ENCODE measurements around the gene SOBP.

The SOBP gene

DNA sequence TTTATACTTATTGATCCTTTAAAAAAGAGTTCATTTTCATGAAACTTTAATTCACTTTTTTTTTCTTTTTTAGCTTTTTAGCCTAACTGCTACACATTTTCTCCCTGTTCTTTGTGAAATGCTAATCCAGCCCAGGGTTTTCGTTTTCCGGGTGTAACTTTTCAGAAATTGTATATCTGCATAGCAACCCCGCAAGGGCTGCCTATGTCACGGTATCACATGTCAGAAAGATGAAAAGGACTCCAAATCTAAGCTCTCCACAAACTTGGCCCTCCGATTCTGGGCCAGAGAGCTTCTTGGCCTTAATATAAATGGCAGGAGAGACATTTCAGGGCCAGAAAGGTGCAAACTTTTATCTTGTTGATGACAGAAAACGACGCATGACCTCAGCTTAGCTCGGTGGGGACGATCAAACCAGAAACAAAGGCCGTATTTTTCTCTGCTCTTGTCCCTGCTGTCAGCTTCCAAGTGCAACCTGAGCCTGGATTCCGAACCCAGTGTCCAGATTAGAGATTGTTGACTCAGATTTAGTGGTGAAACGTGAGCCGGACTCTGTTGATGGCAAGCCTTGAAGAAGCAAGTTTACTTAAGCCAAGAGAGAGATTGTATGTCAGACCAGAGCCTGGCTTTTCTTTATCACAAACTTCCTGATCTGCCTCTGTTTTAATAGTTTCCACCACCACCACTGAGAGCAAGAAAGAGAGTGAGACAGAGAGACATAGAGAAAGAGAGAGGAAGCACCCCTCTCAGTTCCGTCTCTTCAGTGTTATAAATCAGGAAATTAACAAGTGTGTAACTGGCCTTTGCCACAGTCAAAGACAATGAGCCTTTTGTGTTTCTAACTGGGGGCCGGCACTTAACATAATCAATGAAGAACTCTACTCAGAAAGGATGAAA is 176.4 kb downstream of the SOBP start:
- POLR2A ChIA-PET: interaction anchor here (0.6 to 1.7 kb wide), 6 partner anchors 8 to 292 kb away, joined by 3 to 11 read pairs (median 3); partner anchors contain the start of genes PDSS2, SEC63 and SOBP
- Histone ChIP-seq H3K9me3 (ENCODE audit: control insufficient read depth, insufficient read depth, low read depth, low read length) (no peaks in the 10 kb centered on the region), H3K36me3 (ENCODE audit: control insufficient read depth in 2 of 2, insufficient read depth in 1 of 2, low read length in 2 of 2) (no peaks in the 10 kb centered on the region), H3K27ac (ENCODE audit: extremely low read depth, low read depth, low read length) (peak overlapping the region; percentile 94), H3K4me1 (ENCODE audit: control insufficient read depth, insufficient read depth, low read length) (peaks cover 35% of the 10 kb centered on the region), H3K4me3 (ENCODE audit: low read depth, low read length) (no peak overlapping the region)
- CTCF ChIA-PET: interaction anchor here (0.6 to 2.1 kb wide), 9 partner anchors 8 to 1217 kb away, joined by 3 to 14 read pairs (median 5); no protein-coding TSS in a partner anchor
- TF ChIP-seq ZNF366 (tag by site-specific recombination; conservative IDR thresholded peaks at IDR 0.05): peak; percentile 78
- 0 out of 2 replicates have a peak, but pooled peaks have one; percentile 15 for TF ChIP-seq ZNF391 (tag by site-specific recombination; IDR thresholded peaks at IDR 0.05; ENCODE audit: borderline replicate concordance, low read depth)
- peak; percentile 87 for TF ChIP-seq ZBTB17 (tag by site-specific recombination; IDR thresholded peaks at IDR 0.05)
- TF ChIP-seq ZNF521 (tag by site-specific recombination; IDR thresholded peaks at IDR 0.05): no peak
- TF ChIP-seq ZNF660 (tag by site-specific recombination; IDR thresholded peaks at IDR 0.05): peak; percentile 56; the same call in 1 of the 2 replicates
- TF ChIP-seq ZNF600 (tag by site-specific recombination; IDR thresholded peaks at IDR 0.05): peak; percentile 96
- TF ChIP-seq TCF7L2 (IDR thresholded peaks at IDR 0.05; ENCODE audit: borderline replicate concordance, low read depth, low read length): peak; percentile 76; the same call in 1 of the 2 replicates
- TF ChIP-seq, protein P1, sequence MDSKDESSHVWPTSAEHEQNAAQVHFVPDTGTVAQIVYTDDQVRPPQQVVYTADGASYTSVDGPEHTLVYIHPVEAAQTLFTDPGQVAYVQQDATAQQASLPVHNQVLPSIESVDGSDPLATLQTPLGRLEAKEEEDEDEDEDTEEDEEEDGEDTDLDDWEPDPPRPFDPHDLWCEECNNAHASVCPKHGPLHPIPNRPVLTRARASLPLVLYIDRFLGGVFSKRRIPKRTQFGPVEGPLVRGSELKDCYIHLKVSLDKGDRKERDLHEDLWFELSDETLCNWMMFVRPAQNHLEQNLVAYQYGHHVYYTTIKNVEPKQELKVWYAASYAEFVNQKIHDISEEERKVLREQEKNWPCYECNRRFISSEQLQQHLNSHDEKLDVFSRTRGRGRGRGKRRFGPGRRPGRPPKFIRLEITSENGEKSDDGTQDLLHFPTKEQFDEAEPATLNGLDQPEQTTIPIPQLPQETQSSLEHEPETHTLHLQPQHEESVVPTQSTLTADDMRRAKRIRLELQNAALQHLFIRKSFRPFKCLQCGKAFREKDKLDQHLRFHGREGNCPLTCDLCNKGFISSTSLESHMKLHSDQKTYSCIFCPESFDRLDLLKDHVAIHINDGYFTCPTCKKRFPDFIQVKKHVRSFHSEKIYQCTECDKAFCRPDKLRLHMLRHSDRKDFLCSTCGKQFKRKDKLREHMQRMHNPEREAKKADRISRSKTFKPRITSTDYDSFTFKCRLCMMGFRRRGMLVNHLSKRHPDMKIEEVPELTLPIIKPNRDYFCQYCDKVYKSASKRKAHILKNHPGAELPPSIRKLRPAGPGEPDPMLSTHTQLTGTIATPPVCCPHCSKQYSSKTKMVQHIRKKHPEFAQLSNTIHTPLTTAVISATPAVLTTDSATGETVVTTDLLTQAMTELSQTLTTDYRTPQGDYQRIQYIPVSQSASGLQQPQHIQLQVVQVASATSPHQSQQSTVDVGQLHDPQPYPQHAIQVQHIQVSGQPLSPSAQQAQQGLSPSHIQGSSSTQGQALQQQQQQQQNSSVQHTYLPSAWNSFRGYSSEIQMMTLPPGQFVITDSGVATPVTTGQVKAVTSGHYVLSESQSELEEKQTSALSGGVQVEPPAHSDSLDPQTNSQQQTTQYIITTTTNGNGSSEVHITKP (tag by site-specific recombination; IDR thresholded peaks at IDR 0.05): peak; percentile 42; the same call in 1 of the 2 replicates
- peak; percentile 83 for TF ChIP-seq ZNF629 (tag by site-specific recombination; IDR thresholded peaks at IDR 0.05)
- no peak for TF ChIP-seq ZNF133 (tag by site-specific recombination; IDR thresholded peaks at IDR 0.05)
- no peak for TF ChIP-seq ZNF354C (tag by site-specific recombination; IDR thresholded peaks at IDR 0.05; ENCODE audit: borderline replicate concordance, low read depth)
- TF ChIP-seq ZNF580 (tag by site-specific recombination; IDR thresholded peaks at IDR 0.05): 0 out of 2 replicates have a peak, but pooled peaks have one; percentile 26
- TF ChIP-seq, protein P2, sequence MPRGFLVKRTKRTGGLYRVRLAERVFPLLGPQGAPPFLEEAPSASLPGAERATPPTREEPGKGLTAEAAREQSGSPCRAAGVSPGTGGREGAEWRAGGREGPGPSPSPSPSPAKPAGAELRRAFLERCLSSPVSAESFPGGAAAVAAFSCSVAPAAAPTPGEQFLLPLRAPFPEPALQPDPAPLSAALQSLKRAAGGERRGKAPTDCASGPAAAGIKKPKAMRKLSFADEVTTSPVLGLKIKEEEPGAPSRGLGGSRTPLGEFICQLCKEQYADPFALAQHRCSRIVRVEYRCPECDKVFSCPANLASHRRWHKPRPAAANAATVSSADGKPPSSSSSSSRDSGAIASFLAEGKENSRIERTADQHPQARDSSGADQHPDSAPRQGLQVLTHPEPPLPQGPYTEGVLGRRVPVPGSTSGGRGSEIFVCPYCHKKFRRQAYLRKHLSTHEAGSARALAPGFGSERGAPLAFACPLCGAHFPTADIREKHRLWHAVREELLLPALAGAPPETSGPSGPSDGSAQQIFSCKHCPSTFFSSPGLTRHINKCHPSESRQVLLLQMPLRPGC (tag by site-specific recombination; IDR thresholded peaks at IDR 0.05): peak; percentile 78
- TF ChIP-seq ZEB2 (tag by site-specific recombination; IDR thresholded peaks at IDR 0.05): peak; percentile 90
- peak; percentile 95 for TF ChIP-seq OSR2 (tag by site-specific recombination; IDR thresholded peaks at IDR 0.05)
- TF ChIP-seq, protein P3, sequence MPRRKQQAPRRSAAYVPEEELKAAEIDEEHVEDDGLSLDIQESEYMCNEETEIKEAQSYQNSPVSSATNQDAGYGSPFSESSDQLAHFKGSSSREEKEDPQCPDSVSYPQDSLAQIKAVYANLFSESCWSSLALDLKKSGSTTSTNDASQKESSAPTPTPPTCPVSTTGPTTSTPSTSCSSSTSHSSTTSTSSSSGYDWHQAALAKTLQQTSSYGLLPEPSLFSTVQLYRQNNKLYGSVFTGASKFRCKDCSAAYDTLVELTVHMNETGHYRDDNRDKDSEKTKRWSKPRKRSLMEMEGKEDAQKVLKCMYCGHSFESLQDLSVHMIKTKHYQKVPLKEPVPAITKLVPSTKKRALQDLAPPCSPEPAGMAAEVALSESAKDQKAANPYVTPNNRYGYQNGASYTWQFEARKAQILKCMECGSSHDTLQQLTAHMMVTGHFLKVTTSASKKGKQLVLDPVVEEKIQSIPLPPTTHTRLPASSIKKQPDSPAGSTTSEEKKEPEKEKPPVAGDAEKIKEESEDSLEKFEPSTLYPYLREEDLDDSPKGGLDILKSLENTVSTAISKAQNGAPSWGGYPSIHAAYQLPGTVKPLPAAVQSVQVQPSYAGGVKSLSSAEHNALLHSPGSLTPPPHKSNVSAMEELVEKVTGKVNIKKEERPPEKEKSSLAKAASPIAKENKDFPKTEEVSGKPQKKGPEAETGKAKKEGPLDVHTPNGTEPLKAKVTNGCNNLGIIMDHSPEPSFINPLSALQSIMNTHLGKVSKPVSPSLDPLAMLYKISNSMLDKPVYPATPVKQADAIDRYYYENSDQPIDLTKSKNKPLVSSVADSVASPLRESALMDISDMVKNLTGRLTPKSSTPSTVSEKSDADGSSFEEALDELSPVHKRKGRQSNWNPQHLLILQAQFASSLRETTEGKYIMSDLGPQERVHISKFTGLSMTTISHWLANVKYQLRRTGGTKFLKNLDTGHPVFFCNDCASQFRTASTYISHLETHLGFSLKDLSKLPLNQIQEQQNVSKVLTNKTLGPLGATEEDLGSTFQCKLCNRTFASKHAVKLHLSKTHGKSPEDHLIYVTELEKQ (tag by site-specific recombination; IDR thresholded peaks at IDR 0.05; ENCODE audit: borderline replicate concordance): peak; percentile 81
- peak; percentile 13; the same call in 1 of the 2 replicates for TF ChIP-seq ZBTB21 (tag by site-specific recombination; IDR thresholded peaks at IDR 0.05)
- 0 out of 2 replicates have a peak, but pooled peaks have one; percentile 39 for TF ChIP-seq ZNF558 (tag by site-specific recombination; IDR thresholded peaks at IDR 0.05)
- TF ChIP-seq, protein P4, sequence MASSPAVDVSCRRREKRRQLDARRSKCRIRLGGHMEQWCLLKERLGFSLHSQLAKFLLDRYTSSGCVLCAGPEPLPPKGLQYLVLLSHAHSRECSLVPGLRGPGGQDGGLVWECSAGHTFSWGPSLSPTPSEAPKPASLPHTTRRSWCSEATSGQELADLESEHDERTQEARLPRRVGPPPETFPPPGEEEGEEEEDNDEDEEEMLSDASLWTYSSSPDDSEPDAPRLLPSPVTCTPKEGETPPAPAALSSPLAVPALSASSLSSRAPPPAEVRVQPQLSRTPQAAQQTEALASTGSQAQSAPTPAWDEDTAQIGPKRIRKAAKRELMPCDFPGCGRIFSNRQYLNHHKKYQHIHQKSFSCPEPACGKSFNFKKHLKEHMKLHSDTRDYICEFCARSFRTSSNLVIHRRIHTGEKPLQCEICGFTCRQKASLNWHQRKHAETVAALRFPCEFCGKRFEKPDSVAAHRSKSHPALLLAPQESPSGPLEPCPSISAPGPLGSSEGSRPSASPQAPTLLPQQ (tag by site-specific recombination; IDR thresholded peaks at IDR 0.05): peak; percentile 70
- 0 out of 2 replicates have a peak, but pooled peaks have one; percentile 33 for TF ChIP-seq KLF10 (tag by site-specific recombination; IDR thresholded peaks at IDR 0.05)
- TF ChIP-seq WT1 (tag by site-specific recombination; IDR thresholded peaks at IDR 0.05): peak; percentile 46
- TF ChIP-seq GLI2 (tag by site-specific recombination; IDR thresholded peaks at IDR 0.05; ENCODE audit: borderline replicate concordance, low read depth): peak; percentile 61; the same call in 1 of the 2 replicates
- TF ChIP-seq KLF8 (tag by site-specific recombination; IDR thresholded peaks at IDR 0.05): peak; percentile 77
- TF ChIP-seq SCRT2 (tag by site-specific recombination; IDR thresholded peaks at IDR 0.05): peak; percentile 35; the same call in 1 of the 2 replicates
- peak; percentile 77; the same call in 1 of the 2 replicates for TF ChIP-seq ZSCAN30 (tag by site-specific recombination; IDR thresholded peaks at IDR 0.05)
- TF ChIP-seq ZNF561 (tag by site-specific recombination; IDR thresholded peaks at IDR 0.05; ENCODE audit: borderline replicate concordance): peak; percentile 25; the same call in 1 of the 2 replicates

Data from HEK293 (cell line).